T-helper 2 cell treated with Interferon-gamma antibody and Interleukin-4, amounts not matched to agents 100 ng/mL and 5 ng/mL, for 36 hours (primary cell): ENCODE results near the gene ANOS1. TPM values are rescaled to one million over a fixed set of nuclear protein-coding genes. Genes with fewer than 3 reads are reported as not detected.
"Not testable (repeated sequence)": the region's sequence is repeated elsewhere in the genome, so short reads cannot be mapped to it uniquely, and the experiment has no call there.

Source experiments
- intact Hi-C: fragments of 100-400 bp; cut with micrococcal nuclease; formaldehyde crosslinking; loops from one replicate; pipeline ENCODE4 v1.15.1; 2023
- total RNA-seq: library from RNA; stranded (reverse); gene quantifications from 2 replicates; pipeline ENCODE4 v1.2.3, GENCODE V29; 2022

Gene ANOS1, protein sequence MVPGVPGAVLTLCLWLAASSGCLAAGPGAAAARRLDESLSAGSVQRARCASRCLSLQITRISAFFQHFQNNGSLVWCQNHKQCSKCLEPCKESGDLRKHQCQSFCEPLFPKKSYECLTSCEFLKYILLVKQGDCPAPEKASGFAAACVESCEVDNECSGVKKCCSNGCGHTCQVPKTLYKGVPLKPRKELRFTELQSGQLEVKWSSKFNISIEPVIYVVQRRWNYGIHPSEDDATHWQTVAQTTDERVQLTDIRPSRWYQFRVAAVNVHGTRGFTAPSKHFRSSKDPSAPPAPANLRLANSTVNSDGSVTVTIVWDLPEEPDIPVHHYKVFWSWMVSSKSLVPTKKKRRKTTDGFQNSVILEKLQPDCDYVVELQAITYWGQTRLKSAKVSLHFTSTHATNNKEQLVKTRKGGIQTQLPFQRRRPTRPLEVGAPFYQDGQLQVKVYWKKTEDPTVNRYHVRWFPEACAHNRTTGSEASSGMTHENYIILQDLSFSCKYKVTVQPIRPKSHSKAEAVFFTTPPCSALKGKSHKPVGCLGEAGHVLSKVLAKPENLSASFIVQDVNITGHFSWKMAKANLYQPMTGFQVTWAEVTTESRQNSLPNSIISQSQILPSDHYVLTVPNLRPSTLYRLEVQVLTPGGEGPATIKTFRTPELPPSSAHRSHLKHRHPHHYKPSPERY
- total RNA-seq: 0.05 TPM in 1 of 2 replicates, not detected in the other

DNA sequence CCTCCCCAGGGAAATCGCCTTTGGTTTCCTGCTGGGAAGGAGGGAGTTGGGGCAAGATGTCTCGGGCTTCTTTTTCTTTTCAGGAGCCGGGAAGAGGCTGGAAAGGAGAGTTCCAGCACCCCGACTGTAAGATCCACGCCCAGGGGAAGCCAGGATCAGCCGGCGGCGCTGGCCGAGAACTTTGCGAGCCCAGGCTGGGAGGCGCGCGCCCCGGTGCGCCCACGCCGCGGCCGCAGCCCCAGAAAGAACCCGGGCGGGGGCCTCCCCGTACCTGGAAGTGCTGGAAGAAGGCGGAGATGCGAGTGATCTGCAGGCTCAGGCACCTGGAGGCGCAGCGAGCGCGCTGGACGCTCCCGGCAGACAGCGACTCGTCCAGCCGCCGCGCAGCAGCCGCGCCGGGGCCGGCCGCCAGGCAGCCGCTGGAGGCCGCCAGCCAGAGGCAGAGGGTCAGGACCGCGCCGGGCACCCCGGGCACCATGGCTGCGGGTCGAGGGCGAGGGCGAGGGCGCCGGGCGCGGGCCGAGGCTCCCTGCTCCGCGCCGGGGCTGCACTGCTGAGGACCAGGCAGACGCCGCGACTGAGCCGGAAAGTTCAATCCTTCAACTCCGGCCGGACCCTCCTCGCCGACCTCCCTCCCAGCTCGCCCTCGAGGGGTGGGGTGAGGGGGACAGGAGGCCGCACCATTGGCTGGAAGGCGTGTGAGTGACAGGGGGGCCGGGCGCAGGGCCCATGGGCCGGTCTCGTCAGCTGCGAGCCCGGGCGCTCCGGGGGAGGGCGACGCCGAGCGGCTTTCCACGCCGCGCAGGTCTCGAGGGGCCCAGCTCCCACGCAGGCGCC is at the start of gene ANOS1:
Gene ANOS1 (minus strand): TSS at position 579 of the 837 bp plus-strand sequence. CDS start 101 bp downstream, at position 478.
- intact Hi-C loops: no loop called here

DNA sequence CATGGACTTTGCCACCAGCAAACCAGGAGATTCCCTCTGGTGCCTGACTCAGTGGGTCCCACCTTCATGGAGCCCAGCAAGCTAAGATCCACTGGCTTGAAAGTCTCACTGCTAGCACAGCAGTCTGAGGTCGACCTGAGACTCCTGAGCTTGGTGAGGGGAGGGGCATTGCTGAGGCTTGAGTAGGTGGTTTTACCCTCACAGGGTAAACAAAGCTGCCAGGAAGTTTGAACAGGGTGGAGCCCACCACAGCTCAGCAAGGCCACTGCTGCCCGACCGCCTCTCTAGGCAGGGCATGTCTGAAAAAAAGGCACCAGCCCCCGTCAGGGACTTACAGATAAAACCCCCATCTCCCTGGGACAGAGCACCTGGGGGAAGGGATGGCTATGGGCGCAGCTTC is 41.2 kb upstream of the ANOS1 start:
- intact Hi-C loops: no loop called here

DNA sequence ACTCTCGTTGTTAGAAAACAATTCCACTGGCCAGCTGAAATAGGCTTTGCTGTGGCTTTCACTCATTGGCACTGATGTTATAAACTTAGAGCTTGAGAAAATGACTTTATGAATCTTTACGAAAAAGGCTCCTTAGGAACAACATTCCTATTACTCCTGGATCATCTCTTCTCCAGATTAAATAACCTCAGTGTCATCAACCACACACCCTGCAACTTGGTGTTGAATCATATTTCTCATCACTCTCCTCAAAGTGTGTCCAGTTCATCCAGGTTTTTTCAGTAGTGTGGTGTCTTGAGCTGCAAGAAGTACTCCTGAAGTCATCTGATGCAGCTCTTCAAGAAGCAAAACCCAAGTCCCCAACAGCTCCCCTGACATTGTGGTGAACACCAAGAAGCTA is 28.1 kb upstream of the ANOS1 start:
- intact Hi-C loops: no loop called here

DNA sequence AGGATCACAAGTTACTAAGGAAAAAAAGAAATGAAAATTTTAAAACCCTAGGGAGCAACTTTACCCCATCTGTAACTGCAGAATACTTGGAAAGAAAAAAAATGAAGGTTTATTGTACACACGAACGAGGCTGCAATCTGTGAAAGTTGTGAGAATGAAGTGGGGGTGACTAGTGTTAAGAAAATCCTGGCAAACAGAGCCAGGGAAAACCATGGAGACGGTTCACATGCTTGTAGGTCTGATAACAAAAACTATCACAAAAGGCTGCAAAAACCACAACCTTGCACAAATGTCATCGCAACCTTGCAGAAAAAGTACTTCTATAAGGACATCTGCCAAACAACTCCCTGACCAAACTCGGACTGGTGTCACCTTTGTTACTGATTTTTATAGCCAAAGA is 26.8 kb upstream of the ANOS1 start:
- intact Hi-C loops: not testable (repeated sequence)

DNA sequence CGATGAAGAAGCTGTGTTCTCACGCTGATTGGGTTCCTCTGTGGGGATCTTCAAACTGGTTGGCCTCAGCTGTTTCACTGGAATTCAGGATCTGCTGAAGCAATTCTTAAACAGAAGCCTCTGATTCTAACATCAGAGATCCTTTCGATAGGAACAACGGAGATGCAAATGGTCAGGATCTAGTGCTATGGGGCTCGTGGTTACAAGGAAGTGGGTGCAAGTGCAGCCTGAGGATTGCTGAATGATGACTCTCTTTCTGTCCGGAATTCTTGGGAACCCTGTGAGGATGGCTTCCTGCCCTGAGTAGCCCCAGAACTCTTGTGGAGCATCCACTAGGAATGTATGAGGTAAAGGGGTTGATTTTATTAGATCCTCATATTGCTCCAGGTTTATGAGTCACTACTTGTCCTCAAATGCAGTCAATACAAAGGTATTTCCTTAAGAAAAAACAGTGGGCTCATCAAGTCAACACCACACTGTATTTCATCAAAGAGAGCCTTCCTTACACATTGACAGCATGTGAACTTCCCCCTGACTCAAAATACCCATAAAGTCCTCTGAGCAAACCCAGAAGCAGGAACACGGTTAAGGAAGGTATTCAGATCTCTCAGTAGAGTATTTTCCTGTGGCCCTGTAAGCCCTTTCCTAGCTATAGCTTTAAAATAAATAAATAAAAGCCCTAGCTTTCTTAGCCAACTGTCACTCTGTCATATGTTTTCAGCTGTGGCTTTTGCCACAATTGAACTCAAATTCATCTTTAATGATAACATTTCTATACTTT is 25.9 kb upstream of the ANOS1 start:
- intact Hi-C loops: not testable (repeated sequence)

DNA sequence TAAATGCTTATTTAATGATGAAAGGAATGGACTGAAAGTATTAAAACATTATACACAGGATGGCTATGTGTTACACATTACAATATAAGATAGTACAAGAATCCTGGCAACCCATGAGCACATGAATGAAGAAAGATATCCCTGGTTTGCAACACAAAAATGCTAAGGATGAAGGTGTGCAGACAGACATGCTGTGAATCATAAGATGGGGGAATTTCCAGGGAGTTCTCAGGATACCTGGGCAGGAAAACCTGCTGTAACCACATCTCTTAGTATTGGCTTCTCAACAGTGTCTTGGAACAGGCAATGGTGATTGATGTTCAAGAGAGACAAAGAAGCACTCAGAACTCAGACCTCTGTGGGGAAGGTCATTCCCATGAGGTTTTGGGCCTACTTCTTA is 23.9 kb upstream of the ANOS1 start:
- intact Hi-C loops: no loop called here

DNA sequence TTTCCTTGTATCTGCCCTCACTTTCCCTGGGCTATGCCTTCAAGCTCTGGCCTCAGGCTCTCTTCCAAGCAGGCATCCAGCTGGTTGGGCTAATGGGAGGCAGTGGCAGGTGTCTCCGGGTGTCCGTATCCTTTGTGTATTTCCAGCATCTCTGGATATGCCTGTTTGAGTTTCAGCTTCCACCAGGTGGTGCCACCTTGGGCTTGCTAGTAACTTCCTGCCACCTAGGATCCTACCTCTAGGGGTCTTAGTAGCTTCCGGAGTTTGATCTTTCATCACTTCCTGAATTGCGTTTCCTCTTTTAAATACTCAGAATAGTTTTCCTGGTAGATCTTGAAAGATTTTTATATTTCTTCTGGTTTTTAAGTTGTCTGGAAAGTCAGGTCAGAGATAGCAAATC is 23.2 kb upstream of the ANOS1 start:
- intact Hi-C loops: no loop called here

DNA sequence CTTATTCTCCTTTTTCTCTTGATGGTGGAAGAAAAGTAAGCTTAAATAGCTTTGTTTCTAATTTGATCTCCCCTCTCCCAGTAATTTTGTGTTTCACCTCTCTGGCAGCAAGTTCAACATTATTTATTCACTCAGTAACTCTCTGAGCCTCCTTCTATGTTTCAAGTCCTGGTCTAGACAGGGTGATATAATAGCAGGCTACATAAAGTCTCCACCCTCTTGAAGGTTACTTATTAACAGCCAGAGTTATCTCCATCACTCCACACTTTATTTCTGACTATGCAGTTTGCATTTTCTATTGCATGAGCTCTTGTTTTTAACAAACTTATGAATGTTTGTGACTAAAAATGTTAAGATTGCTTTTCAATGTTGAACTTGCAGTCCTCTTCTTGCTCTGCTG is 17.8 kb upstream of the ANOS1 start:
- intact Hi-C loops: loop anchor here (2.0 kb wide), 1 partner anchor 65 kb away; no protein-coding TSS in a partner anchor

DNA sequence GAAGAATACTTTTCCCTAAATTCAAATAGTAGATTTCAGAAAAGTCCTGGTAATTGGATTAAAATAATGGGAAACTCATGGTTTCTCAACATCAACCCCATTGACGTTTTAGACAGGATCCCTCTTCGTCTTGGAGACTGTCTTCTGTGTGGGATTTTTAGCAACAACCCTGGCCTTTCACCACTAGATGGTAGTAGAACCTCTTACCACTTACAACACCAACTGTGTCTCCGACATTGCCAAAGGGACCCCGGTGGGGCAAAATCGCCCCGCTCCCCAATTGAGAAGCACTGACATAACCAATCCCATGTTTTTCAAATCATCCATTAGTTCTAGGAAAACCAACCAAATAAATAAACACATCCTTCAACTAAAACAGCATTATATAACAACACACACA is 16.9 kb upstream of the ANOS1 start:
- intact Hi-C loops: loop anchor here (2.0 kb wide), 1 partner anchor 66 kb away; no protein-coding TSS in a partner anchor

DNA sequence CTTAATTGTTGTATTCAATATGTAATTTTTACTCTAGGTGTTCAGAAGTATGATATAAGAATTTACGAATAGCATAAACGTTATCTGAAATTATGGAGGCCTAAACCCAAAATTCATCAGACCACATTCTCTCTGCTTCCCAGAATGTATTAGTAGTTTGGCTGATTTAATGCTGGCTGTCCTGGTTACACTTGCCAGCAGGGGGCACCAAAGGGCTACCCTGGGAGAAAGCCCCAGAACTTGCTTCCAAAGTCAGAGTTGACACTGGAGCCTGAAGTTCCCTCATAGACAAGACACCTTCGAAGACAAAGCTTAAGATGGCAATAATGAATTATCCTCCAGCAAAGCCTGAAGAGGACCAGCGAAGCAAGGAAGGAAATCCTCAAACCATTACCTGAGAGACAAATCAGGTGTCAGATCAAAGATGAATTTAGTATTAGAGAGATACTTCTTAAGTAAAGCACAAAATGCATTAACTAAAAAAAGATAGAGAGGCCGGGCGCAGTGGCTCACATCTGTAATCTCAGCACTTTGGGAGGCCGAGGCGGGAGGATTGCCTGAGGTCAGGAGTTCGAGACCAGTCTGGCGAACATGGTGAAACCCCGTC is 11.3 kb upstream of the ANOS1 start:
- intact Hi-C loops: no loop called here

DNA sequence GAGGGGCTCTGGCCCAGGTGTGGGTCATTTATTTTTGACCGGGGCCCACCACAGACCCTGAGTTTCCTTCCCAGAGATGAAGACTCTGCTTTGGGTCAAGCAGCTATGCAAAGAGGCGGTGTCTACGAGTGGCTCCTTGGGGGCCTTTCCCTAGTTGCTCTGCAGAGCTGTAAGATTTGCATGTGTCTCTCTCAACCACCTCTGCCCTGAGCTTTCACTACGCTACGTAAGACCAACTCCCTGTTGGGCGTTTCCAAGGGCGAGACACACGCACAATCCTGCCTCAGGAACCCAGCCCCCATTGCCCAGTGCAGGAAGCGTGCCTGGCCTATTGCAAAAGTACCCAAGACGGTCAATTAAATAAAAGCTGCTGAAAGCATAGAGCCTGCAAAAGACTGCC is 10.0 kb upstream of the ANOS1 start:
- intact Hi-C loops: no loop called here

DNA sequence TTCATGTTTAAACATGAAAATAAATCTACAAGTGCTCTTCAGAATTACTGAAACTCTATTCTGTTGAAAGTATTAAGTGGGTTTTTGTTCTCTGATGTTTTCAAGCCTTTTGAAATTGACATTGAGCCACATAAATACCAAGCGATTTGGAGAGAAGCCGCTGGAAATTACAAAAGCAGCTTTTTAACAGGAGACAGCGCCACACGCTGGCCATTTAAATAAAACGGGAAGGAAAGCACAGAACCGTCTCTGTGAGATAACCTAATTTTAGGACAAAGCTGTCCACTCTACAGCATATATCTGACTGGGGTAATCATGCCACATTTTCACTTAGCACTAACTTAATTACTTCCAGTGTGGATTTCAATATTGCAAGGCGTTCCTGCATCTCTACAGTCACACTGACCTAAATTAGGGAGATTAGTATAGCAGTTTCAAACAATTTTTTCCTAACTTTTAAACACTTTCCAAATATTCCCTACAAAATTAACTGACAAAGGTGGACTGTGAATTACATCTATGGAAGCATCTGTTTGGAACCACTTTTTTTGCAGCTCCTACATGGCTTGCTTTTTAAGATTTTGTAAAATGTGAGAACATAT is 6.8 kb upstream of the ANOS1 start:
- intact Hi-C loops: loop anchor here (1.0 kb wide), 1 partner anchor 742 kb away; no protein-coding TSS in a partner anchor

DNA sequence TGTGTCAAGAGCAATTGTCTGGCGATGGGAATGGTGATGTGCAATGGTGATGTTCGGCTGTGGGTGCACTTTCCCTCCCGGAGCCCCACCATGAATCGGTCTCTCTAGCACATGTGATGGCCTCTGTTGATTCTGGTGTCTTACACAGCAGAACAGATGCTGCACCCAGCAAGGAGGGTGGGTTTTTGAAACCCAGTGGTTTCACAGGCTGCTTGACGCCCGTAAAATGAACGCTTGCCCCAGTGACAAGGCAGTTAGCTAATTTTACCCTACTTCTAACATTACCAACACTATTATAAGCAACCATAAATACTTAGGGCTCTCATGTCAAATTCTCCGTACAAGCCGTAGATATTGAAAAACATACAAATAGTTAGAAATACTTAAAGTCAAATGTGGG is 5.9 kb upstream of the ANOS1 start:
- intact Hi-C loops: loop anchor here (1.0 kb wide), 1 partner anchor 742 kb away; no protein-coding TSS in a partner anchor

DNA sequence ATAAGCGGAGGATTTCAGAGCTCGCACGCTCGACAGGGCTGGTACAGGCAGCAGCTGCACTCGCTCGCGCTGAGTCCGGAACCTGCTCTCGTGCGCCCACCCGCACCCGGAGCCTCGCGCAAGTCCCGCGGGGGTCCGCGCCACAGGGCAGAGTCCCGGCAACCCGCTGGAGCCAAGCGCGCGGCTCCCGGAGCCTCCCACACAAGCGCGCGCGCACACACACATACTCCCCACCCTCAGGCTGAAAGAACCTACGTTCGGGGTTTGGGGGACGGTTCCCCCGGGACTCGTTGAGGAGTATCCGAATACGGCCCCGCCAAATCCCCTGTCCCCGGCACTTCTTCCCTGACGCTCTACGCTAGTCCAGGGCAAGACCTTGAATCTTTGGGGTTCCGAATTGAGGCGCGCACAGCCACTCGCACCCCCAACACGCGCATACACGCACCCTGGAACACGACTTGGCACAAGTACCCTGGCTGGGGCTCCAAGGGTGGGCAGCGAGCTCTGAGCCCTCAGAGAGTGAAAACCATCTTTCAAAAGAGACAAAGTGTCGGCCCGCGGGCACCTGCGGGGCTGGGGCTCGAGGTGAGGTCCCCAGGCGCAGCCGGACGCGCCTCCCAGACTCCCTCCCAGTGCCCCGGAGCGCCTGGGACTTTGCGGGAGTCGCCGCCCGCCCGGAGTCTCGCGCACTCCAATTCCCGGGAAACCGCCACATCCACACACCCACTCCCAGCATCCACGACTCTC is 952 bp downstream of the ANOS1 start:
- intact Hi-C loops: no loop called here

DNA sequence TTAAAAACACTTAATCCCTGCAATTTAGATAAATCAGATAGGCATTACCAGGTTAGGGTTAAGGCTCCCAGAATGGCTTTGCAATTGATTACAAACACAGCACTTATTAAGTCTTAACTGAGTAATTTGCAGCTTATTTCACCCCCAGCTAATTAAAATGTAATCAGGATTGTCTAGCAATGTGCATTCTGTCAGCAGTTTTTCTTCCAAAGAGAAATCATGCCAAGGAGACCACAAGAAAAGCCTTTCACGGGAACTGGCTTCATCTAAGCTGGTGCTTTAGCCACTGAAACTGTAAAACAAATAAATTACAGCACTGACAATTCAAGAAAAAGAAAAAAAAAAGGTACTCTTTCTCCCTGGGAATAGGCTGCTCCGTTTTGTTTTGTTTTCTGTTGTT is 2.1 kb downstream of the ANOS1 start:
- intact Hi-C loops: no loop called here

DNA sequence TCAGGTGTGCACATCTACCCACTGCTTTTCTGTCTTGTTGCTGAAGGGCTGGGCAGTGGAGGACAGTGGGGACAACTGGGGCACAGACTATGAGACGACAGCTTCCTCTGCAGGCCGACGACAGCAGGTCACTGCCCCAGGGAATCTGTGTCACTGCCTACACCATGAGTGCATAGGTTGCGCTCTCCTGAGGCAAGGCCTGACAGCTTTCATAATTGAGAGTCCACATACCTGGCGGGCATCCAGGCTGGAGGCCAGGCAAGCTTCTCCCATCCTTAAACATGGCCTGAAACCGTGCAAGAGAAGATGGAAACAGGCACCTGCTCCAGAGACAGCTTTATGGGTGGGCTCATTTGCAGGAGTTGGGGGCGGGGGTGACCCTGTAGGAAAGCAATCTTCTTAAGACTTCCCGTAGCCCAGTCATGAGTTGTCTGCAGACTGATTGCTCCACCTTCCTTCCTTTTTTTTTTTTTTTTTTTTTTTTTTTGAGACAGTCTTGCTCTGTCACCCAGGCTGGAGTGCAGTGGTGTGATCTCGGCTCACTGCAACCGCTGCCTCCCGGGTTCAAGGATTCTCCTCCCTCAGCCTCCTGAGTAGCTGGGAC is 2.9 kb downstream of the ANOS1 start:
- intact Hi-C loops: no loop called here

DNA sequence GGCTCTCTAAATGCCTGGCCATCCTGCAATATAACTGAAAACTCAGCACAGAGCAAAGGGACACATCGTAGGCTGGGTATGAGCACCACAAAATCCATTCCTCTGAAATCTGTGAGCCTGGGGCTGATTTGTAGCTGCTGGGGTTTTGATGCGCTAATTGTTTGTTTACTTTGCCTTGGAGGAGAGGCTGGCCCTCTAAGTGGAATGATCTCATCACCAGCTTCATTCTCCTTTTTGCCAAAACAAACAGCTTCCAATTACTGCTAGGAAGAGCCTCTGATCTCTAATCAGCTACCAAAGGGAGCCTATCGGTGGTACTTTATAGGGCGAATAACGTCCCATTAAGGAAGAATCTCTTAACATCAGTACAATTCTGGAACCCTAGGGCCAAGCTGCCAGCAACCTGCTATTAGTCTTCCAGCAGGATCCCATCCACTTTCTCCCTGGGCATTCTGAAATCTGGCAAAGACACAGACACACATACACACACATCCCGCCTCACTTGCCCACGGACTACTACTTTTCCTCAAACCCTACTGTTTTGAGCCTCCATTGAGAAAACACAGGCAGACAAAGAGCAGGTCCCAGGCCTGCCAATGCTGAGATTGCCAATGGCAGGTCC is 5.8 kb downstream of the ANOS1 start:
- intact Hi-C loops: no loop called here

DNA sequence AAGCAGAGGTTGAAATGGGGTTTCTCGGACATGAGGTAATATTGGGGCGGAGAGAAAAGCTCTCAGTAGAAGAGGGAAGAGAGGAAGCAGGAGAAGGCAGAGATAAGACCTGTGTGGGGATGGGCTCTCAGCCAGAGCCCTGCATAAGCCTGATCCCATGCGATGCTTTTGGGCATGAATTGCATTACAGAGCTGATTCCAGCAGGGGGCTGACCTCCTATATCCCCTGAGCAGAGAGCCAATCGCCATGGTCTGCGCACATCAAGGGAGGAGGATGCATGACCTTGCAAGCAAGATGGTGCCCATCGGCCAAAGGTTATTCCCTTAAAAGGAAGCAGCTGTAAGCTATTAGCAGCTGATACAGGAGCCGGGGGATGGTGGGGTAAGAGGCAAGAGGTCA is 7.6 kb downstream of the ANOS1 start:
- intact Hi-C loops: no loop called here
